ENCODE data around the gene HAS3. TPM values are rescaled to one million over a fixed set of nuclear protein-coding genes. Genes with fewer than 3 reads are reported as not detected.

The HAS3 gene
- total RNA-seq, 1 experiment from 2014 or later, result 140 TPM

DNA sequence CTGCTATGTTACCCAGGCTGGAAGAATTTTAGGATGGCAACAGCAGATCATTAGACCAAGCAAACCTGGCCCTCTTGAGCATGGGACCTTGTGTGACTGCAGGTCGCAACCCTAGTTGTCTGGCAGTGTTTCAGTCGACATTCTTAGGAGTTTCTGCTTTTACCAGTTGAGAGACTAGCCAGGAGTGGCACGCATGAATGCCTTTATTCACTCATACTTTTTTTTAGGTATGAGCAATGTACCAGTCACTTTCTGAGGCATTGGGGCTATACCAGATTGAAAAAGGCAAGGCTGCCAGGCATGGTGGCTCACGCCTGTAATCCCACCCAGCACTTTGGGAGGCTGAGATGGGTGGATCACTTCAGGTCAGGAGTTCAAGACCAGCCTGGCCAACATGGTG lies 28.2 kb upstream of the HAS3 start:
- no peak overlapping the region for H3K4me3 ChIP-seq (replicated peaks in 1 of 2; ENCODE audit: low read depth in 1 of 2, low read length in 2 of 2)
- H4K20me1 ChIP-seq (ENCODE audit: insufficient read depth), result no peaks in the 10 kb centered on the region
- POLR2A ChIA-PET, result no interaction called here
- intact Hi-C loops (cut with micrococcal nuclease), result no loop called here
- H3K79me2 ChIP-seq (ENCODE audit: insufficient read depth, low read length), result no peaks in the 10 kb centered on the region
- peak overlapping the region; percentile 73 for H3K27ac ChIP-seq (ENCODE audit: low read depth, low read length)
- no peaks in the 10 kb centered on the region for H3K27me3 ChIP-seq (ENCODE audit: insufficient read depth, low read length)
- peak overlapping the region; percentile 54 for H3K4me2 ChIP-seq (ENCODE audit: low read length)
- ATAC-seq, result peak; percentile 44
- peaks cover 50 to 75% of the 10 kb centered on the region in 2 experiments for H3K4me1 ChIP-seq (ENCODE audit: control insufficient read depth in 1 of 2, insufficient read depth in 2 of 2, low read length in 2 of 2)
- RAD21 ChIA-PET (ENCODE audit: low non-redundant PET in 1 of 2, low total read pairs in 2 of 2, uncharacterized antibody in 2 of 2, unreplicated experiment in 2 of 2), result no interaction called here
- no peaks in the 10 kb centered on the region for H3K9me3 ChIP-seq (ENCODE audit: control insufficient read depth in 1 of 2, insufficient read depth in 1 of 2, low read depth in 1 of 2, low read length in 2 of 2)
- no peak overlapping the region for H2AFZ ChIP-seq (ENCODE audit: low read depth, low read length, poor library complexity, severe bottlenecking)
- no peaks in the 10 kb centered on the region for H3K9me2 ChIP-seq (ENCODE audit: insufficient read depth)
- peak overlapping the region; percentile 44 for H3K9ac ChIP-seq (ENCODE audit: low read length)
- no TSS peak for BruUV-seq (replicated peaks)
- peak; percentile 87 for DNase-seq (ENCODE audit: low read depth, low spot score)
- no peaks in the 10 kb centered on the region for H3K36me3 ChIP-seq (ENCODE audit: control insufficient read depth in 1 of 2, insufficient read depth in 2 of 2, low read length in 2 of 2)
- CTCF ChIA-PET, result no interaction called here
- TF ChIP-seq POLR2AphosphoS5 (IDR thresholded peaks at IDR 0.05; ENCODE audit: low read depth, low read length) (peak; percentile 37; the same call in 1 of the 2 replicates), JUND (IDR thresholded peaks at IDR 0.05) (peak; percentile 77), ZFX (IDR thresholded peaks at IDR 0.05) (no peak), ELF1 (IDR thresholded peaks at IDR 0.05; ENCODE audit: borderline replicate concordance, low read depth) (no peak), EGR1 (IDR thresholded peaks at IDR 0.05; ENCODE audit: low read depth) (no peak), EZH2 (IDR thresholded peaks at IDR 0.05) (no peak), EZH2phosphoT487 (IDR thresholded peaks at IDR 0.05; ENCODE audit: borderline replicate concordance) (no peak), CBX3 (IDR thresholded peaks at IDR 0.05; ENCODE audit: low read depth) (peak; percentile 87; the same call in 1 of the 2 replicates), SIN3A (IDR thresholded peaks at IDR 0.05; ENCODE audit: low read depth) (no peak), ZNF274 (IDR thresholded peaks at IDR 0.05; ENCODE audit: low read depth, low read length) (no peak), TCF7L2 (IDR thresholded peaks at IDR 0.05; ENCODE audit: borderline replicate concordance, extremely low read depth, insufficient read depth, insufficient read length) (no peak), CEBPB (IDR thresholded peaks at IDR 0.05; ENCODE audit: low read depth) (no peak; the same call in 1 of the 2 replicates), SP1 (IDR thresholded peaks at IDR 0.05; ENCODE audit: low read depth) (peak; percentile 87), RAD21 (IDR thresholded peaks at IDR 0.05; ENCODE audit: low read depth) (peak; percentile 43), POLR2A (IDR thresholded peaks at IDR 0.05; ENCODE audit: borderline replicate concordance, extremely low read depth, insufficient read depth, insufficient read length) (no peak), FOSL1 (IDR thresholded peaks at IDR 0.05; ENCODE audit: low read depth) (peak; percentile 90), SRF (IDR thresholded peaks at IDR 0.05; ENCODE audit: low read depth) (no peak; the same call in 1 of the 2 replicates), YY1 (IDR thresholded peaks at IDR 0.05; ENCODE audit: extremely low read depth, insufficient replicate concordance, low read depth, low read length) (peak; percentile 46)
- TF ChIP-seq, protein P1, sequence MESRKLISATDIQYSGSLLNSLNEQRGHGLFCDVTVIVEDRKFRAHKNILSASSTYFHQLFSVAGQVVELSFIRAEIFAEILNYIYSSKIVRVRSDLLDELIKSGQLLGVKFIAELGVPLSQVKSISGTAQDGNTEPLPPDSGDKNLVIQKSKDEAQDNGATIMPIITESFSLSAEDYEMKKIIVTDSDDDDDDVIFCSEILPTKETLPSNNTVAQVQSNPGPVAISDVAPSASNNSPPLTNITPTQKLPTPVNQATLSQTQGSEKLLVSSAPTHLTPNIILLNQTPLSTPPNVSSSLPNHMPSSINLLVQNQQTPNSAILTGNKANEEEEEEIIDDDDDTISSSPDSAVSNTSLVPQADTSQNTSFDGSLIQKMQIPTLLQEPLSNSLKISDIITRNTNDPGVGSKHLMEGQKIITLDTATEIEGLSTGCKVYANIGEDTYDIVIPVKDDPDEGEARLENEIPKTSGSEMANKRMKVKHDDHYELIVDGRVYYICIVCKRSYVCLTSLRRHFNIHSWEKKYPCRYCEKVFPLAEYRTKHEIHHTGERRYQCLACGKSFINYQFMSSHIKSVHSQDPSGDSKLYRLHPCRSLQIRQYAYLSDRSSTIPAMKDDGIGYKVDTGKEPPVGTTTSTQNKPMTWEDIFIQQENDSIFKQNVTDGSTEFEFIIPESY (IDR thresholded peaks at IDR 0.05; ENCODE audit: extremely low read depth, insufficient replicate concordance, low read length), result peak; percentile 55
- TF ChIP-seq, protein P2, sequence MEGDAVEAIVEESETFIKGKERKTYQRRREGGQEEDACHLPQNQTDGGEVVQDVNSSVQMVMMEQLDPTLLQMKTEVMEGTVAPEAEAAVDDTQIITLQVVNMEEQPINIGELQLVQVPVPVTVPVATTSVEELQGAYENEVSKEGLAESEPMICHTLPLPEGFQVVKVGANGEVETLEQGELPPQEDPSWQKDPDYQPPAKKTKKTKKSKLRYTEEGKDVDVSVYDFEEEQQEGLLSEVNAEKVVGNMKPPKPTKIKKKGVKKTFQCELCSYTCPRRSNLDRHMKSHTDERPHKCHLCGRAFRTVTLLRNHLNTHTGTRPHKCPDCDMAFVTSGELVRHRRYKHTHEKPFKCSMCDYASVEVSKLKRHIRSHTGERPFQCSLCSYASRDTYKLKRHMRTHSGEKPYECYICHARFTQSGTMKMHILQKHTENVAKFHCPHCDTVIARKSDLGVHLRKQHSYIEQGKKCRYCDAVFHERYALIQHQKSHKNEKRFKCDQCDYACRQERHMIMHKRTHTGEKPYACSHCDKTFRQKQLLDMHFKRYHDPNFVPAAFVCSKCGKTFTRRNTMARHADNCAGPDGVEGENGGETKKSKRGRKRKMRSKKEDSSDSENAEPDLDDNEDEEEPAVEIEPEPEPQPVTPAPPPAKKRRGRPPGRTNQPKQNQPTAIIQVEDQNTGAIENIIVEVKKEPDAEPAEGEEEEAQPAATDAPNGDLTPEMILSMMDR (IDR thresholded peaks at IDR 0.05 in 2 of 3, conservative IDR thresholded peaks at IDR 0.05 in 1 of 3; ENCODE audit: borderline replicate concordance in 1 of 3, insufficient read depth in 1 of 3, low read depth in 2 of 3, low read length in 2 of 3), result no peak
- TF ChIP-seq, protein P3, sequence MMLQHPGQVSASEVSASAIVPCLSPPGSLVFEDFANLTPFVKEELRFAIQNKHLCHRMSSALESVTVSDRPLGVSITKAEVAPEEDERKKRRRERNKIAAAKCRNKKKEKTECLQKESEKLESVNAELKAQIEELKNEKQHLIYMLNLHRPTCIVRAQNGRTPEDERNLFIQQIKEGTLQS (IDR thresholded peaks at IDR 0.05), result no peak
- TF ChIP-seq, protein P4, sequence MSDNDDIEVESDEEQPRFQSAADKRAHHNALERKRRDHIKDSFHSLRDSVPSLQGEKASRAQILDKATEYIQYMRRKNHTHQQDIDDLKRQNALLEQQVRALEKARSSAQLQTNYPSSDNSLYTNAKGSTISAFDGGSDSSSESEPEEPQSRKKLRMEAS (IDR thresholded peaks at IDR 0.05), result peak; percentile 77

Measured in HCT116 (cell line).